HG03439 (cell line): Measurements from ENCODE around the gene ECE1.
A peak's percentile ranks its signal among the peaks of the same experiment; 100 is the strongest.

Source experiments
- ATAC-seq: cut with Tn5 transposase; IDR thresholded peaks from one replicate; pipeline ENCODE4 v1.9.1; 2021; ENCODE audit warnings: mild to moderate bottlenecking, moderate library complexity; ENCODE audit not compliant: unreplicated experiment

Gene ECE1

GRCh38 chr1:21289700-21290545, at the start of gene ECE1:
ECE1 (minus strand) TSS chr1:21290463; CDS start chr1:21290414, 49 bp downstream.
- no peak for ATAC-seq

GRCh38 chr1:21339356-21340229, 49.3 kb upstream of the ECE1 start:
- ATAC-seq, result no peak

- ATAC-seq, result no peak
Observed at GRCh38 chr1:21338573-21339355, 48.5 kb upstream of the ECE1 start.

GRCh38 chr1:21337928-21338572, 47.8 kb upstream of the ECE1 start:
- ATAC-seq, result no peak

GRCh38 chr1:21337454-21337927, 47.2 kb upstream of the ECE1 start:
- ATAC-seq, result no peak

- no peak for ATAC-seq
Observed at GRCh38 chr1:21337010-21337437, 46.8 kb upstream of the ECE1 start.

GRCh38 chr1:21335750-21336224, 45.5 kb upstream of the ECE1 start:
- no peak for ATAC-seq

- ATAC-seq, result no peak
Observed at GRCh38 chr1:21335088-21335691, 44.9 kb upstream of the ECE1 start.

GRCh38 chr1:21334214-21335087, 44.2 kb upstream of the ECE1 start:
- peak; percentile 65 for ATAC-seq

GRCh38 chr1:21333824-21334213, 43.6 kb upstream of the ECE1 start:
- no peak for ATAC-seq

GRCh38 chr1:21332554-21333311, 42.5 kb upstream of the ECE1 start:
- no peak for ATAC-seq

- ATAC-seq, result no peak
Observed at GRCh38 chr1:21331752-21332478, 41.7 kb upstream of the ECE1 start.

- no peak for ATAC-seq
Observed at GRCh38 chr1:21330544-21330943, 40.3 kb upstream of the ECE1 start.

- ATAC-seq, result no peak
Observed at GRCh38 chr1:21329209-21329844, 39.1 kb upstream of the ECE1 start.

GRCh38 chr1:21327566-21328323, 37.5 kb upstream of the ECE1 start:
- ATAC-seq, result no peak

- no peak for ATAC-seq
Observed at GRCh38 chr1:21326861-21327344, 36.6 kb upstream of the ECE1 start.
